GM20000 (cell line): ENCODE measurements around the gene TMEM220.

Source experiments
- DNase-seq: peaks from one replicate; pipeline ENCODE4 v3.0.0; 2012; ENCODE audit warnings: low spot score
- CTCF ChIP-seq: IDR thresholded peaks from 2 replicates; pipeline ENCODE4 v1.5.1; 2012; ENCODE audit warnings: mild to moderate bottlenecking, control low read depth; ENCODE audit errors: extremely low read depth, missing control alignments

The TMEM220 gene

GRCh38 chr17:10729334-10730193 lies at the start of gene TMEM220:
TMEM220 (minus strand) TSS chr17:10730023; CDS start chr17:10729851, 172 bp downstream.
- no peak for TF ChIP-seq CTCF
- peak; percentile 75 for DNase-seq

DNA sequence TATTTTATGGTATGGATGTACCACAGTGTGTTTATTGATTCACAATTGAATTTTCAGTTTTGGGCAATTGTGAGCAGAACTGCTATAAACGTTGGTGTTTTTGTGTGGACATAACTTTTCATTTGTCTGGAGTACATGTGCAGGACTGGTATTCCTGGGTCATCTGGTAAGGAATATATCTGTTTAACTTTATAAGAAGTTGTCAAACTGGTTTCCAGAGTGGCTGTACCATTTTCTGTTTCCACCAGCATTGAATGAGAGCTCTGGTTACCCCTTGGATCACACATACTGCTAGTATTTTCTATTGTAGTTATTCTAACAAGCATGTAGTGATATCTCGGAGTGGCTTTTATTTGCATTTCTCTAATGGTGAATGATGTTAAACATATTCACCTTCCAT lies 49.8 kb upstream of the TMEM220 start:
- no peak for TF ChIP-seq CTCF
- DNase-seq: no peak

DNA sequence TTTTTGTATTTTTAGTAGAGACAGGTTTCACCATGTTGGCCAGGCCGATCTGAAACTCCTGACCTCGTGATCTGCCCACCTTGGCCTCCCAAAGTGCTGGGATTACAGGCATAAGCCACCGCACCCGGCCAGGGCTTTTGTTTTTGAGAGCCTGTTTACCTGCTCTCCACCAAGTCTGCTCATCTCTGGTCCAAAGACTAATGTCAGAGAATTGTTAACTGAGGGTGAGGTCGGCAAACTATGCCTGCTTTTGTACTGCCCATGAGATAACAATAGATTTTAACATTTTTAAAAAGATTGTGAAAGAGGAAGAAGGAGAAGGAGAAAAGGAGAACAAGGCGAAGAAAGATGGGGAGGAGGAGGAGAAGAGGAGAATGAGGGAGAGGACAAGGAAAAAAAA lies 48.1 kb upstream of the TMEM220 start:
- TF ChIP-seq CTCF: no peak
- DNase-seq: no peak

- no peak for TF ChIP-seq CTCF
- DNase-seq: no peak
Observed at GRCh38 chr17:10777131-10777807, 47.4 kb upstream of the TMEM220 start.

DNA sequence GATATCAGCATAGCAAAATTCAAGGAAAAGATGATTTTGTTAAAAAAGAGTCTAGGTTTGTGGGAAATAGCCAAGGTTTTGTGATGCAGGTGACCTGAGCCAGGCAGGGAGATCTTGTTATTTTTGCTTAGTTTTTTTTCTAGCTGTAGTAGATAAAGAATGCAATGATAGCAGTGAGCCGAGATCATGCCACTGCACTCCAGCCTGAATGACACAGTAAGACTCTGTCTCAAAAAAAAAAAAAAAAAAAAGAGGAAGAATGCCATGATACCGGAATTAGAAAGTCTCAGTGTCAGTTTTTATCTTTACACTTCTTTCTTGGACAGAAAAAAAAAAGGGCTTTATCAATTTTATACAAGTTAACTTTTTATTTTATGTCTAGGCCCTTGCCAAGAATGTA lies 46.6 kb upstream of the TMEM220 start:
- TF ChIP-seq CTCF: no peak
- no peak for DNase-seq

DNA sequence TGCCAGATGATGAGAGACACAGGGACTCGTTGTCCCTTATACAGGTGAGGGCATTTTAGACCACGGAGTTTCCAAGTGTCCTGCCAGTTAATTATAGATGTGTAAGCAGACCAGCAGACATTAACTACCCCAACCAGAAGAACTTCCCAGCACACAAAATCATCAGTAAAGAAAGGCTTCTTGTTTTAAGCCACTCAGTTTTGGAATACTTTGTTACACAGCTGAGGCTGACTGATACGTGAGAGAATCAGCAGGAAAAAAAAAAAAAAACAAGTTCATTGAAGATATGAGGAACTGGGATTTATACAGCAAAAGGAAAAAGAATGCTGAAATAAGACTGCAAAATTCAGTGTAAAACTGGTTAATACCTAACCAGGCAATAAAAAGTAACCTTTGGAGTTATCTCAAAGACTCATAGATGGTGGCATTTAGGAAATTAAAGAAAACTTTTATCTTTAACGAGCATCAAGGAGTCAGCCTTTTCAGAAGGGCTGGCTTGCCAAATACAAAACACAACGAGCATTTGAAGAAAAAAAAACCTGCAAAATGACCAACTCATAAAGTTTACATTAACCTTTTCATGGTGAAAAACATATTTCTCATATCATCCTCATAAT lies 46.0 kb upstream of the TMEM220 start:
- no peak for DNase-seq

More for the DNA sequence above, 46.0 kb upstream of the TMEM220 start:
- TF ChIP-seq CTCF: no peak
